Chondrocyte (in vitro differentiated cells): ENCODE measurements around the gene TESK2. TPM values are rescaled to one million over a fixed set of nuclear protein-coding genes. Genes with fewer than 3 reads are reported as not detected.

ENCODE experiments used
- DNase-seq: peaks from one replicate; pipeline ENCODE4 v3.0.0; 2021; ENCODE audit warnings: mixed read lengths, low spot score
- H3K27ac Mint-ChIP-seq: one replicate; pipeline ENCODE4 v1.8.0; 2021; ENCODE audit warnings: mild to moderate bottlenecking, moderate library complexity, mixed read lengths; ENCODE audit not compliant: unreplicated experiment
- H3K27me3 Mint-ChIP-seq: 2 replicates; pipeline ENCODE4 v1.8.0; 2021; ENCODE audit warnings: low read depth, mixed read lengths
- H3K36me3 Mint-ChIP-seq: 2 replicates; pipeline ENCODE4 v1.8.0; 2021; ENCODE audit warnings: low read depth, mixed read lengths
- H3K4me1 Mint-ChIP-seq: 2 replicates; pipeline ENCODE4 v1.8.0; 2021; ENCODE audit warnings: low read depth, mild to moderate bottlenecking, mixed read lengths
- H3K4me3 Mint-ChIP-seq: one replicate; pipeline ENCODE4 v1.8.0; 2021; ENCODE audit warnings: mild to moderate bottlenecking, moderate library complexity, mixed read lengths; ENCODE audit not compliant: unreplicated experiment
- H3K9me3 Mint-ChIP-seq: 2 replicates; pipeline ENCODE4 v1.8.0; 2021; ENCODE audit warnings: low read depth, mixed read lengths
- total RNA-seq: library from RNA; stranded (reverse); gene quantifications from 3 replicates; pipeline ENCODE4 v1.2.1, GENCODE V29; 2021
- TF ChIP-seq, protein P1 (sequence below): fragments of 200-600 bp; sonication (generic); IDR thresholded peaks from 2 replicates; pipeline ENCODE4 v1.5.0; 2021; ENCODE audit warnings: antibody characterized with exemption, mild to moderate bottlenecking, moderate library complexity

Gene TESK2
- total RNA-seq, 1 donor from 2014 or later = 1.6 TPM

DNA sequence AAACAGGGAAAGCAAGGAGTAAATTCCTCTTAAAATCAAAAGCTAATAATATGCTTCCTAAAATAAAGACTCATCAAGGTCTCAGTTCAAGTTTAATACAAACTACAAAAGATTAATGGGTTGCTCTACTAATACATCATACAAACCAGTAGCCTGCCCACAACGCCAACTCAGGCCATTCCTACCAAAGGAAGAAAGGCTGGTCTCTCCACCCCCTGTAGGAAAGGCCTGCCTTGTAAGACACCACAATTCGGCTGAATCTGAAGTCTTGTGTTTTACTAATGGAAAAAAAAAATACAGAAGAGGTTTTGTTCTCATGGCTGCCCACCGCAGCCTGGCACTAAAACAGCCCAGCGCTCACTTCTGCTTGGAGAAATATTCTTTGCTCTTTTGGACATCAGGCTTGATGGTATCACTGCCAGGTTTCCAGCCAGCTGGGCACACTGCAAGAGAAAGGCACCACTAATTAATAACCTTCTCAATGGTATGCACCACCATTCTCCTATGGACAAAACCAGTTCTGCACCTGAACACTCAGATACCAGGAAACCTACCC lies 20.1 kb upstream of the TESK2 start:
- TF ChIP-seq, protein P1, sequence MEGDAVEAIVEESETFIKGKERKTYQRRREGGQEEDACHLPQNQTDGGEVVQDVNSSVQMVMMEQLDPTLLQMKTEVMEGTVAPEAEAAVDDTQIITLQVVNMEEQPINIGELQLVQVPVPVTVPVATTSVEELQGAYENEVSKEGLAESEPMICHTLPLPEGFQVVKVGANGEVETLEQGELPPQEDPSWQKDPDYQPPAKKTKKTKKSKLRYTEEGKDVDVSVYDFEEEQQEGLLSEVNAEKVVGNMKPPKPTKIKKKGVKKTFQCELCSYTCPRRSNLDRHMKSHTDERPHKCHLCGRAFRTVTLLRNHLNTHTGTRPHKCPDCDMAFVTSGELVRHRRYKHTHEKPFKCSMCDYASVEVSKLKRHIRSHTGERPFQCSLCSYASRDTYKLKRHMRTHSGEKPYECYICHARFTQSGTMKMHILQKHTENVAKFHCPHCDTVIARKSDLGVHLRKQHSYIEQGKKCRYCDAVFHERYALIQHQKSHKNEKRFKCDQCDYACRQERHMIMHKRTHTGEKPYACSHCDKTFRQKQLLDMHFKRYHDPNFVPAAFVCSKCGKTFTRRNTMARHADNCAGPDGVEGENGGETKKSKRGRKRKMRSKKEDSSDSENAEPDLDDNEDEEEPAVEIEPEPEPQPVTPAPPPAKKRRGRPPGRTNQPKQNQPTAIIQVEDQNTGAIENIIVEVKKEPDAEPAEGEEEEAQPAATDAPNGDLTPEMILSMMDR = no peak
- Mint-ChIP-seq H3K4me1 (peaks cover 2% of the 10 kb centered on the region), H3K36me3 (peaks cover 42% of the 10 kb centered on the region), H3K27ac (no peak overlapping the region), H3K9me3 (no peaks in the 10 kb centered on the region), H3K4me3 (no peak overlapping the region), H3K27me3 (no peaks in the 10 kb centered on the region)
- no peak for DNase-seq

DNA sequence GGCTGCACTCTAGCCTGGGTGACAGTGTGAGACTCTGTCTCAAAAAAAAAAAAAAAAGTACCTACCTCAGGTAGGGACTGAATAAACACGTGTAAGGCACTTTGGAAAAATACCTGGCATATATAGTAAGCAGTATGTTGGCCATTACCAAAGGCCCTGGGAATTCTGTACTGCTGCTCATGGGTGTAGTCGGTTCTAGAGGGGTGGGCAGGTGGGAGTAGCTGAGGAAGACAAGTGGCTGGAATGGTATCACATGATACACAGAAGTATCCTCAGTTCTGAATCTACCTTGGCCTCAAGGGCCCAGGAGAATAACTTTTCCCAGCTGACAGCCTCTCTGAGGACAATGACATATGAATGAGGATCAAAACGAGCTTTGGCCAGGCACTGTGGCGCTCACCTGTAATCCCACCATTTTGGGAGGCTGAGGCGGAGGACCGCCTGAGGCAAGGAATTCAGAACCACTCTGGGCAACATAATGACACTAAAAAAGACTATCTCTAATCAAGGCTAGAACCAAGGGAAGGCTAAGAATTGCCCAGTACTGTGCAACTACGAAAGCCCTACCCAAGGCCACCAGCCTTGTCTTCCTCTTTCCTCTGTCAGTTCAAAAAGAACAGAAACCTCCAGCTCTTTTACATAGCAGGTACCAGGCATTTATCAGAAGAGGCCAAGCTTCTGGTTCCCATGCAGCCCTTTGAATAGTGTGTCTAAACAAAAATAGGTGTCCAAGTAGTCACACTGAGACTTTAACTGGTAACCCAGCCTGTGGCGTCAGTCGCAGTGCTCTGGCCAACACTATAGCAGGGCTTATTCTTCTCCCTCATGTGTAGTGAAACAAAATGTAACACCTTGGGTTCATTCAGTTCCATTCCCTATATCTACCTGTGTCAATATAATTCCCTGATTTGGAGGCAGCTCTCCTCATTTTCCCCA lies 19.3 kb upstream of the TESK2 start:
- no peaks in the 10 kb centered on the region for H3K4me1 Mint-ChIP-seq
- no peaks in the 10 kb centered on the region for H3K27me3 Mint-ChIP-seq
- no peaks in the 10 kb centered on the region for H3K9me3 Mint-ChIP-seq
- TF ChIP-seq, protein P1 = no peak
- peak overlapping the region; percentile 61 for H3K27ac Mint-ChIP-seq
- DNase-seq = no peak
- peaks cover 35% of the 10 kb centered on the region for H3K36me3 Mint-ChIP-seq
- H3K4me3 Mint-ChIP-seq = no peak overlapping the region

DNA sequence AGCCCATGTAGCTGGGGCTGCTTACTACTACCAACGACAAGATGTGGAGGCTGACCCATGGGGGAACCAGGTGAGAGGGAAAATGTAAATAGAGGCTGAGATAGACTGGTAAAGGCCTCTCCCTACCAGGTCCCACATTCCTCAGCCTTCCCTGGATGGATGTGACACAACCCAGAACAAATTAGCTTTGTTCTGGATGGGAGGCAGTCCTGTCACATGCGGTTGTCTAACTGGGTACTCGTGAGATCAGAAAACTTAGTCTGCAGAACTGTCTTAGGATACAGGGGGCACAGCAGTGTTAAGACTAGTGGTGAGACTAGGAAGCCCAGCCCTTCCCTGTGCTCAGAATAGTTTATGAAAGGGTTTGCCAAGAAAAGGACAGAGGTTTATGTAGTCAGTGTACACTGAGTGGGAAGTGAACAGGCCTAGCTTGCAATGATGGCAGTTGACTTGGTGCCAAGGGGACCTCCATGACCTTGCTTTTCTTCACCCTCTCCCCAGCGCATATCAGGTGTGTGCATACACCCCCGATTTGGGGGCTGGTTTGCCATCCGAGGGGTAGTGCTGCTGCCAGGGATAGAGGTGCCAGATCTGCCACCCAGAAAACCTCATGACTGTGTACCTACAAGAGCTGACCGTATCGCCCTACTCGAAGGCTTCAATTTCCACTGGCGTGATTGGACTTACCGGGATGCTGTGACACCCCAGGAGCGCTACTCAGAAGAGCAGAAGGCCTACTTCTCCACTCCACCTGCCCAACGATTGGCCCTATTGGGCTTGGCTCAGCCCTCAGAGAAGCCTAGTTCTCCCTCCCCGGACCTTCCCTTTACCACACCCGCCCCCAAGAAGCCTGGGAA lies 17.6 kb upstream of the TESK2 start:
- H3K4me1 Mint-ChIP-seq = no peaks in the 10 kb centered on the region

DNA sequence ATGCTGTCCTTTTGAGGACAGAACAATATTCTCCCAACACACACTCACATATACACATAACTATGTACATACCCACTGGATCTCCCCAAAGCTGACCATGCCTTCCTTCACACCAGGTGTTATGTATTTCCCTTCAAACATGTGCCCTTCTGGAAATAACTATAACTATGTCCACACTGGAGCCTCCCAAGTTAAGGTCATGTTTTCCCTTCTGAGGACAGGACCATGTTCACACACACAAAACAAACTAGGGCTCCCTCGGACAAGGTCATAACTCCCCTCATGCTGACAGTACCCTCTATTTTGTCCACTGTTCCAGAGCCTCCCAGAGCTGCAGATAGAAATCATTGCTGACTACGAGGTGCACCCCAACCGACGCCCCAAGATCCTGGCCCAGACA lies 16.9 kb upstream of the TESK2 start:
- TF ChIP-seq, protein P1 = no peak
- no peak overlapping the region for H3K4me3 Mint-ChIP-seq
- no peaks in the 10 kb centered on the region for H3K9me3 Mint-ChIP-seq
- no peaks in the 10 kb centered on the region for H3K27me3 Mint-ChIP-seq
- no peaks in the 10 kb centered on the region for H3K4me1 Mint-ChIP-seq
- no peak for DNase-seq
- H3K36me3 Mint-ChIP-seq = peaks cover 22% of the 10 kb centered on the region
- peak overlapping the region; percentile 62 for H3K27ac Mint-ChIP-seq

More for the DNA sequence above, 17.6 kb upstream of the TESK2 start:
- no peak for DNase-seq
- Mint-ChIP-seq H3K27me3 (no peaks in the 10 kb centered on the region), H3K36me3 (peaks cover 22% of the 10 kb centered on the region), H3K4me3 (no peak overlapping the region), H3K27ac (peak overlapping the region; percentile 62), H3K9me3 (no peaks in the 10 kb centered on the region)
- TF ChIP-seq, protein P1 = peak; percentile 27

DNA sequence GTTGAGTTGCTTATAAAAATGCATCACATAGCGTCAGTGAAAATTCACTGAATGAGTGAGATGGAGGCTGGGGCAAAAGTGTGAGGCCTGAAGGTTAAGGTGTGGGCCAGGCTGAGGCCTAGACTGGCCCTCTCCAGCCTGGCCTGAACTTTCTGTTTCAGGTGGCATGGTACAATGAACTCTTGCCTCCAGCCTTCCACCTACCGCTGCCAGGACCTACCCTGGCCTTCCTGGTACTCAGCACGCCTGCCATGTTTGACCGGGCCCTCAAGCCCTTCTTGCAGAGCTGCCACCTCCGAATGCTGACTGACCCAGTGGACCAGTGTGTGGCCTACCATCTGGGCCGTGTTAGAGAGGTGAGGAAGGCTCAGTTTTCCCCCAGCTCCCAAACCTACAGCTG lies 16.2 kb upstream of the TESK2 start:
- H3K4me1 Mint-ChIP-seq = no peaks in the 10 kb centered on the region
- TF ChIP-seq, protein P1 = no peak
- H3K4me3 Mint-ChIP-seq = no peak overlapping the region
- no peak for DNase-seq
- H3K27me3 Mint-ChIP-seq = no peaks in the 10 kb centered on the region
- no peak overlapping the region for H3K27ac Mint-ChIP-seq
- H3K36me3 Mint-ChIP-seq = peaks cover 18% of the 10 kb centered on the region
- H3K9me3 Mint-ChIP-seq = no peaks in the 10 kb centered on the region
